Caco-2 (cell line): ENCODE results near the gene NOXA1. TPM values are rescaled to one million over a fixed set of nuclear protein-coding genes. Genes with fewer than 3 reads are reported as not detected.

Experiments used
- BruUV-seq: library from RNA; stranded (reverse); fragments of 400-500 nt; replicated peaks from 2 replicates; lab custom pipeline; 2021; lab: Mats Ljungman, UMichigan
- CTCF ChIA-PET: fragments of 300-600 bp; sonication (Branson Sonifier 250); formaldehyde crosslinking; loops from one replicate; lab custom pipeline; 2022; ENCODE audit warnings: antibody characterized with exemption; lab: Charles Lee
- POLR2A ChIA-PET: fragments of 300-600 bp; sonication (Branson Sonifier 250); formaldehyde crosslinking; loops from one replicate; lab custom pipeline; 2022; ENCODE audit warnings: antibody characterized with exemption; lab: Charles Lee
- DNase-seq, 2 experiments: peaks; one replicate each; pipeline versions ENCODE4 v3.0.0 to v3.0.0-alpha.2; 2020 to 2022
- H3K27me3 ChIP-seq: replicated peaks from 2 replicates; pipeline ENCODE4 v1.6.0; 2011; ENCODE audit warnings: low read length; ENCODE audit not compliant: control insufficient read depth, insufficient read depth
- H3K36me3 ChIP-seq: 2 replicates; pipeline ENCODE4 v1.5.1; 2011; ENCODE audit warnings: low read length; ENCODE audit not compliant: control insufficient read depth, insufficient read depth
- H3K4me1 ChIP-seq: fragments of 250-450 bp; sonication (Bioruptor Pico); 2 replicates; pipeline ENCODE4 v1.5.1; 2020; ENCODE audit warnings: mild to moderate bottlenecking
- H3K4me3 ChIP-seq: 2 replicates; pipeline ENCODE4 v1.5.1; 2011; ENCODE audit warnings: low read depth, mild to moderate bottlenecking, control low read depth, low read length
- H3K9me3 ChIP-seq: fragments of 250-450 bp; sonication (Bioruptor Pico); 2 replicates; pipeline ENCODE4 v1.5.1; 2020; ENCODE audit warnings: mild to moderate bottlenecking, moderate library complexity
- H3K27ac Mint-ChIP-seq: one replicate; pipeline ENCODE4 v1.8.0; 2022; ENCODE audit warnings: mixed read lengths; ENCODE audit not compliant: unreplicated experiment
- H3K27me3 Mint-ChIP-seq: one replicate; pipeline ENCODE4 v1.8.0; 2022; ENCODE audit warnings: mixed read lengths; ENCODE audit not compliant: insufficient read depth, unreplicated experiment
- H3K36me3 Mint-ChIP-seq: one replicate; pipeline ENCODE4 v1.8.0; 2022; ENCODE audit warnings: mild to moderate bottlenecking, mixed read lengths; ENCODE audit not compliant: insufficient read depth, unreplicated experiment
- H3K4me1 Mint-ChIP-seq: one replicate; pipeline ENCODE4 v1.8.0; 2022; ENCODE audit warnings: low read depth, mixed read lengths; ENCODE audit not compliant: unreplicated experiment
- H3K4me3 Mint-ChIP-seq: one replicate; pipeline ENCODE4 v1.8.0; 2022; ENCODE audit warnings: mild to moderate bottlenecking, moderate library complexity, mixed read lengths; ENCODE audit not compliant: unreplicated experiment
- H3K9me3 Mint-ChIP-seq: one replicate; pipeline ENCODE4 v1.8.0; 2022; ENCODE audit warnings: mixed read lengths; ENCODE audit not compliant: unreplicated experiment
- intact Hi-C: fragments of 100-400 bp; cut with micrococcal nuclease; formaldehyde crosslinking; loops from one replicate; pipeline ENCODE4 v1.10.0; 2022; ENCODE audit not compliant: unreplicated experiment
- total RNA-seq: library from RNA; stranded (reverse); gene quantifications from 2 replicates; pipeline ENCODE4 v1.2.3, GENCODE V29; 2022
- TF ChIP-seq, protein P1 (sequence below), 2 experiments: fragments of 200-600 bp in 1 of 2; IDR thresholded peaks; 1 replicate in 1 of 2; 2 replicates in 1 of 2; pipeline versions ENCODE4 v1.5.1 to v1.8.0; 2011 to 2022; ENCODE audit warnings: antibody characterized with exemption in 1 of 2, control low read depth in 1 of 2, inconsistent platforms in 1 of 2, low read depth in 1 of 2, low read length in 1 of 2, mild to moderate bottlenecking in 1 of 2, moderate library complexity in 1 of 2; ENCODE audit not compliant: insufficient read depth in 1 of 2, severe bottlenecking in 1 of 2, unreplicated experiment in 1 of 2

NOXA1 gene
- total RNA-seq, 1 experiment from 2014 or later = 8.6 TPM

DNA sequence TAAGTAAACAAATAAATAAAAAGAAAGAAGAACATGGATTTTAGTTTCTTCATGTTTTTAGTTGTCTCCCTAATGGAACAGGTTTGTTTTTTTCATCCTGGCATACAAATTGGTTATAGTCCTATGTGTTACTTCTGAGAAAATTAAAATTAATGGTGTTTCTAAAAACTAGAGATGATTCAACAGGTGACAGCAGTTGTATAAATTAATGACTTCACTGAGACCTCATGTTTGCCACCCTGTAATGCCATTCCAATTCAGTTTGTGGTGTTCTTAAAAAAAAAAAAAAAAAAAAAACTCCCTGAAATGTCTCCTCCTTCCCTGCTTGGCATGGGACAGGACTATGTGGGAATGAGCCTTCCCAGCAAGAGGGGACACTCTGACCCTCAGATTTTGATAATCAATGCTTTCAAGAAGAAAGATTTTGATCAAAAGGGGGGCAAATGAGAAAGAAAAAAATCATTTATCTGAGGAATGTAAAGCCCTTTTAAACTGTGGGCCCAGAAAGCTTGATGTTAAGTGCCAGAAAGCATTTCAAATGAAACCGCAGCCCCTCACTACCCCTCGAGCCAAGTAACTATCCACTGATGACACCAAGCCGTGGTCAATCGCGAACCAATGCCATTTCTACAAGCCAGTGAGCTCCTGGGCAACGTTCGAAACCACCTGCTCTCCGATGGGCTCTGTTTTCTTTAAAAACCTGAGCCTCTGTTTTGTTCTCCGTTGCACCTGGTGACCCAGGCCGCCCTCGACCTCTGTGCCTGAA, 1.2 kb upstream of the NOXA1 start:
- Mint-ChIP-seq H3K4me1 (peaks cover 6% of the 10 kb centered on the region), H3K4me3 (peak overlapping the region; percentile 78), H3K27me3 (no peaks in the 10 kb centered on the region), H3K36me3 (no peaks in the 10 kb centered on the region), H3K27ac (peak overlapping the region; percentile 58), H3K9me3 (no peaks in the 10 kb centered on the region)
- no peaks in the 10 kb centered on the region for H3K36me3 ChIP-seq
- no peaks in the 10 kb centered on the region for H3K27me3 ChIP-seq
- CTCF ChIA-PET = interaction anchor here (0.6 to 2.4 kb wide), 5 partner anchors 15 to 120 kb away, joined by 3 to 26 read pairs (median 12); partner anchors contain the start of gene NRARP
- H3K9me3 ChIP-seq = no peaks in the 10 kb centered on the region
- POLR2A ChIA-PET = interaction anchor here (1.4 to 1.5 kb wide), 3 partner anchors 37 to 167 kb away, joined by 7 to 11 read pairs (median 8); partner anchors contain the start of genes NELFB, NRARP and NSMF
- DNase-seq = no peak
- TF ChIP-seq, protein P1, sequence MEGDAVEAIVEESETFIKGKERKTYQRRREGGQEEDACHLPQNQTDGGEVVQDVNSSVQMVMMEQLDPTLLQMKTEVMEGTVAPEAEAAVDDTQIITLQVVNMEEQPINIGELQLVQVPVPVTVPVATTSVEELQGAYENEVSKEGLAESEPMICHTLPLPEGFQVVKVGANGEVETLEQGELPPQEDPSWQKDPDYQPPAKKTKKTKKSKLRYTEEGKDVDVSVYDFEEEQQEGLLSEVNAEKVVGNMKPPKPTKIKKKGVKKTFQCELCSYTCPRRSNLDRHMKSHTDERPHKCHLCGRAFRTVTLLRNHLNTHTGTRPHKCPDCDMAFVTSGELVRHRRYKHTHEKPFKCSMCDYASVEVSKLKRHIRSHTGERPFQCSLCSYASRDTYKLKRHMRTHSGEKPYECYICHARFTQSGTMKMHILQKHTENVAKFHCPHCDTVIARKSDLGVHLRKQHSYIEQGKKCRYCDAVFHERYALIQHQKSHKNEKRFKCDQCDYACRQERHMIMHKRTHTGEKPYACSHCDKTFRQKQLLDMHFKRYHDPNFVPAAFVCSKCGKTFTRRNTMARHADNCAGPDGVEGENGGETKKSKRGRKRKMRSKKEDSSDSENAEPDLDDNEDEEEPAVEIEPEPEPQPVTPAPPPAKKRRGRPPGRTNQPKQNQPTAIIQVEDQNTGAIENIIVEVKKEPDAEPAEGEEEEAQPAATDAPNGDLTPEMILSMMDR (IDR thresholded peaks at IDR 0.05; ENCODE audit: insufficient read depth in 1 of 2, low read depth in 1 of 2, low read length in 1 of 2, severe bottlenecking in 1 of 2, unreplicated experiment in 1 of 2) = no peak
- peak overlapping the region; percentile 73 for H3K4me3 ChIP-seq
- intact Hi-C loops = loop anchor here (5.0 kb wide), 1 partner anchor 120 kb away; the partner anchor contains the start of gene NRARP
- peaks cover 16% of the 10 kb centered on the region for H3K4me1 ChIP-seq
- TSS peak; percentile 66 for BruUV-seq

DNA sequence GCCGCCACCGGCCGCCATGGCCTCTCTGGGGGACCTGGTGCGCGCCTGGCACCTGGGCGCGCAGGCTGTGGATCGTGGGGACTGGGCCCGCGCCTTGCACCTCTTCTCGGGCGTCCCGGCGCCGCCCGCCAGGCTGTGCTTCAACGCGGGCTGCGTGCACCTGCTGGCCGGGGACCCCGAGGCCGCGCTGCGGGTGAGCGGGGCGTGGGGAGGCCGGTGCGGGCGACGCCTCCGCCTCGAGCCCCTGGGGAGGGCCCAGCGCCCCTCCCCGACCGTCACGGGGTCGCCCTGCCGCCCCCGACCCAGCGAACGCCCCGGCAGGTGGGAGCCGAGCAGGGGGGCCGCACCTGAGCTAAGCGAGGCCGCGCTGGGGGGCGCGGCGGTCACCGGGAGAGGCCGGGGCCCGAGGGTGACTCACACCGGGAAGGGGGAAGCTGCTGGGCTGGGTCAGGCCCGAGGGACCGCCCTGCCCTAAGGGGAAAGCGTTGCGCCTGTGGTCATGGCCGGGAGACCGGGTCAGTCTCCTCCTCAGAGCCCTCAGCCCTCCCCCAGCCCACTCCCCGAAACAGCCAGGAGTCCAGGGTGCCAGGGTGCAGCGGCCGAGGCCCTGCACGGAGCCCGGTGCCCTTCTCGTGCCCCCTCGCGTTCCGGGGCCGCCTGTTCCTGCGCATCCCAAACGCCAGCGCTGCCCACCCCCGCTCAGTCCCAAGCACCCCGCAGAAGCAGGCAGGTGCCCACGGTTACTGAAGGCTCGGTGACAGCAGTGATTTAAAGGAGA, 510 bp downstream of the NOXA1 start:
- H3K27me3 Mint-ChIP-seq = no peaks in the 10 kb centered on the region
- TF ChIP-seq, protein P1 (IDR thresholded peaks at IDR 0.05; ENCODE audit: insufficient read depth in 1 of 2, low read depth in 1 of 2, low read length in 1 of 2, severe bottlenecking in 1 of 2, unreplicated experiment in 1 of 2) = no peak
- Histone ChIP-seq H3K27me3 (no peaks in the 10 kb centered on the region), H3K36me3 (no peaks in the 10 kb centered on the region), H3K4me3 (peak overlapping the region; percentile 73), H3K9me3 (no peaks in the 10 kb centered on the region), H3K4me1 (peaks cover 16% of the 10 kb centered on the region)
- H3K4me3 Mint-ChIP-seq = peak overlapping the region; percentile 78
- no peaks in the 10 kb centered on the region for H3K9me3 Mint-ChIP-seq
- intact Hi-C loops = loop anchor here (1.0 to 5.0 kb wide), 3 partner anchors 18 to 121 kb away; partner anchors contain the start of genes ENTPD8 and NRARP
- H3K36me3 Mint-ChIP-seq = peaks cover 6% of the 10 kb centered on the region
- no TSS peak for BruUV-seq
- peaks cover 6% of the 10 kb centered on the region for H3K4me1 Mint-ChIP-seq
- DNase-seq = peak in 1 of 2 experiments; percentile 56
- H3K27ac Mint-ChIP-seq = peak overlapping the region; percentile 35
- ChIA-PET POLR2A (interaction anchor here (0.6 to 1.5 kb wide), 9 partner anchors 13 to 223 kb away, joined by 3 to 11 read pairs (median 7); partner anchors contain the start of genes ENTPD8, NELFB, NRARP and NSMF), CTCF (interaction anchor here (0.6 to 2.4 kb wide), 10 partner anchors 18 to 169 kb away, joined by 3 to 40 read pairs (median 10); partner anchors contain the start of genes ENTPD8, NELFB and NRARP)
